Measurements from ENCODE around the gene XRCC4.

DNA sequence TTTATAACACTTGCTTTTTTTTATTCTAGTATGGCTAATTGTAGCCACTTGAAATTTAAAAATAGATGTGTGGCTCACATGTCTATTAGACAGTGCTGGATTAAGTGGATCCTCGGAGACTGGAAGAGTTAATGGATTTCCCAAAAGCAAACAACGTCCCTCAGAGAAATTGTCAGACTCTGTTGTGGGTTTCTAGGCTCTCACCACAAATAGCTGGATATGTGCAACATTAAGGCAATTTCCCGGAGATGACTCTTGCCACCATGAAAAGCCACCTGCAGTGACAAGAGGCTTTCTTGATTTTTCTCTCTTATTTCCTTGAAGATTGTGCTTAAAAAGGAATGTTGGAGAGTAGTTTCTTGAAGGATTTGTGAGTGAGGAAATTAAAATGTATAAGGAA is 43.3 kb upstream of the XRCC4 start:
- TF ChIP-seq CTCF (optimal IDR thresholded peaks at IDR 0.05 in 1 of 3, IDR thresholded peaks at IDR 0.05 in 1 of 3, conservative IDR thresholded peaks at IDR 0.05 in 1 of 3; ENCODE audit: extremely low read depth in 1 of 3, insufficient read depth in 2 of 3, low read length in 3 of 3) = no peak
- no peak for TF ChIP-seq EZH2 (IDR thresholded peaks at IDR 0.05; ENCODE audit: low read length)

All from keratinocyte (primary cell).